ENCODE results near the gene RTN4RL2. TPM values are rescaled to one million over a fixed set of nuclear protein-coding genes. Genes with fewer than 3 reads are reported as not detected.

Gene RTN4RL2
- total and polyA plus RNA-seq, 10 of the 15 experiments (the other 5 are each of a cell fraction or from before 2014, with no cell fraction given), result 0.14 to 1.1 (median 0.52) TPM; not detected in 4

- TF ChIP-seq MEF2A (IDR thresholded peaks at IDR 0.05; ENCODE audit: insufficient read depth, low read depth, low read length), result no peak
- no peak for TF ChIP-seq ZNF622 (IDR thresholded peaks at IDR 0.05)
- no peak for TF ChIP-seq CBFB (IDR thresholded peaks at IDR 0.05; ENCODE audit: low read depth)
Measured at GRCh38 chr11:57438345-57439285, 21.7 kb upstream of the RTN4RL2 start (continued).

- ChIA-PET RAD21 (ENCODE audit: unreplicated experiment) (interaction anchor here (1.0 kb wide), 1 partner anchor 9 kb away, joined by 3 read pairs; no protein-coding TSS in a partner anchor), CTCF (interaction anchor here (1.0 to 8.0 kb wide), 3 partner anchors 17 to 94 kb away, joined by 3 to 38 read pairs (median 4); no protein-coding TSS in a partner anchor), POLR2A (no interaction called here), SMC1A (ENCODE audit: uncharacterized antibody, unreplicated experiment) (no interaction called here)
- no peak for ATAC-seq
- no peak overlapping the region for H2AFZ ChIP-seq (ENCODE audit: control insufficient read depth, low read depth, low read length)
- no TSS peak for BruUV-seq (replicated peaks)
- 57% methylated on average over 6 of the region's 6 CpGs for WGBS (ENCODE audit: insufficient coverage, insufficient replicate concordance, low lambda C conversion rate, missing lambda C conversion rate)
- H3K9me3 ChIP-seq (replicated peaks; ENCODE audit: control insufficient read depth, insufficient read depth, low read length), result no peaks in the 10 kb centered on the region
- intact Hi-C loops (cut with micrococcal nuclease; ENCODE audit: unreplicated experiment), result no loop called here
- DNase-seq (ENCODE audit: low read depth, low spot score), result no peak
- H3K4me1 ChIP-seq (ENCODE audit: control insufficient read depth, insufficient read depth, low read length), result no peaks in the 10 kb centered on the region
- H3K4me3 ChIP-seq, result no peak overlapping the region
- no peaks in the 10 kb centered on the region for H3K79me2 ChIP-seq (ENCODE audit: control insufficient read depth, insufficient read depth, low read length)
- no peaks in the 10 kb centered on the region for H3K27me3 ChIP-seq (replicated peaks in 1 of 2; ENCODE audit: control insufficient read depth in 2 of 2, insufficient read depth in 2 of 2, low read length in 1 of 2)
- in situ Hi-C loops (cut with MboI), result no loop called here
- H3K36me3 ChIP-seq (ENCODE audit: control insufficient read depth in 2 of 2, insufficient read depth in 2 of 2, low read length in 1 of 2), result no peaks in the 10 kb centered on the region
- no peak overlapping the region for H3K9ac ChIP-seq (ENCODE audit: control insufficient read depth, insufficient read depth, low read length)
- FAIRE-seq, result no peak
- H3K4me2 ChIP-seq (ENCODE audit: control insufficient read depth, insufficient read depth), result no peak overlapping the region
- no peak overlapping the region for H3K27ac ChIP-seq (ENCODE audit: control insufficient read depth, insufficient read depth)
- no peaks in the 10 kb centered on the region for H4K20me1 ChIP-seq (ENCODE audit: control insufficient read depth, insufficient read depth)
- TF ChIP-seq HDAC2 (IDR thresholded peaks at IDR 0.05), result no peak
- no peak for TF ChIP-seq ZBTB11 (CRISPR knock-in tag; IDR thresholded peaks at IDR 0.05)
- no peak for TF ChIP-seq ZSCAN29 (IDR thresholded peaks at IDR 0.05)
- no peak for TF ChIP-seq SKIL (IDR thresholded peaks at IDR 0.05; ENCODE audit: low read depth, poor library complexity, severe bottlenecking)
- TF ChIP-seq IKZF1 (conservative IDR thresholded peaks at IDR 0.05), result no peak
- no peak for TF ChIP-seq ESRRA (IDR thresholded peaks at IDR 0.05; ENCODE audit: low read length)
- TF ChIP-seq BMI1 (IDR thresholded peaks at IDR 0.05; ENCODE audit: borderline replicate concordance), result no peak
- TF ChIP-seq CBX3 (IDR thresholded peaks at IDR 0.05; ENCODE audit: borderline replicate concordance, low read depth), result no peak
- TF ChIP-seq ZNF592 (IDR thresholded peaks at IDR 0.05), result no peak
Measured at GRCh38 chr11:57439786-57440185, 20.5 kb upstream of the RTN4RL2 start.

All from GM12878 (cell line).